NCI-H1092 treated with DMSO at 0.1 percent for 48 hours (cell line): ENCODE data around the gene ZDHHC14.
"Not testable (repeated sequence)": the region's sequence is repeated elsewhere in the genome, so short reads cannot be mapped to it uniquely, and the experiment has no call there.

Experiments used
- DNase-seq: peaks from one replicate; lab custom pipeline; 2025; lab: John Stamatoyannopoulos, UW

The ZDHHC14 gene

GRCh38 chr6:157407646-157408045 is 26.7 kb downstream of the ZDHHC14 start:
- no peak for DNase-seq

GRCh38 chr6:157408427-157408826 is 27.4 kb downstream of the ZDHHC14 start:
- DNase-seq, result not testable (repeated sequence)

- no peak for DNase-seq
These were observed 29.1 kb downstream of the ZDHHC14 start for GRCh38 chr6:157410045-157410444.

GRCh38 chr6:157411368-157411767 is 30.4 kb downstream of the ZDHHC14 start:
- no peak for DNase-seq

GRCh38 chr6:157412791-157413190 is 31.8 kb downstream of the ZDHHC14 start:
- no peak for DNase-seq

- DNase-seq, result no peak
These were observed 39.5 kb downstream of the ZDHHC14 start for GRCh38 chr6:157420497-157420896.

- DNase-seq, result no peak
These were observed 43.6 kb downstream of the ZDHHC14 start for GRCh38 chr6:157424491-157425020.

GRCh38 chr6:157427969-157428368 is 47.0 kb downstream of the ZDHHC14 start:
- no peak for DNase-seq

- no peak for DNase-seq
These were observed 47.6 kb downstream of the ZDHHC14 start for GRCh38 chr6:157428427-157429202.

GRCh38 chr6:157429248-157429647 is 48.3 kb downstream of the ZDHHC14 start:
- no peak for DNase-seq

GRCh38 chr6:157430834-157431233 is 49.8 kb downstream of the ZDHHC14 start:
- no peak for DNase-seq

- no peak for DNase-seq
These were observed 51.4 kb downstream of the ZDHHC14 start for GRCh38 chr6:157432231-157432891.

GRCh38 chr6:157432892-157433265 is 51.9 kb downstream of the ZDHHC14 start:
- no peak for DNase-seq

GRCh38 chr6:157433678-157434081 is 52.7 kb downstream of the ZDHHC14 start:
- DNase-seq, result no peak

GRCh38 chr6:157434349-157435033 is 53.5 kb downstream of the ZDHHC14 start:
- no peak for DNase-seq

GRCh38 chr6:157436219-157436943 is 55.4 kb downstream of the ZDHHC14 start:
- no peak for DNase-seq

- no peak for DNase-seq
These were observed 56.0 kb downstream of the ZDHHC14 start for GRCh38 chr6:157436944-157437336.

- DNase-seq, result no peak
These were observed 57.7 kb downstream of the ZDHHC14 start for GRCh38 chr6:157438611-157439111.

- DNase-seq, result no peak
These were observed 59.2 kb downstream of the ZDHHC14 start for GRCh38 chr6:157440171-157440570.

- DNase-seq, result no peak
These were observed 61.3 kb downstream of the ZDHHC14 start for GRCh38 chr6:157442291-157442690.

GRCh38 chr6:157443066-157443800 is 62.2 kb downstream of the ZDHHC14 start:
- DNase-seq, result no peak
